Measurements from ENCODE around the gene HSPA1B. TPM values are rescaled to one million over a fixed set of nuclear protein-coding genes. Genes with fewer than 3 reads are reported as not detected.

The HSPA1B gene
- total RNA-seq, 1 experiment from 2014 or later, result 214 TPM

DNA sequence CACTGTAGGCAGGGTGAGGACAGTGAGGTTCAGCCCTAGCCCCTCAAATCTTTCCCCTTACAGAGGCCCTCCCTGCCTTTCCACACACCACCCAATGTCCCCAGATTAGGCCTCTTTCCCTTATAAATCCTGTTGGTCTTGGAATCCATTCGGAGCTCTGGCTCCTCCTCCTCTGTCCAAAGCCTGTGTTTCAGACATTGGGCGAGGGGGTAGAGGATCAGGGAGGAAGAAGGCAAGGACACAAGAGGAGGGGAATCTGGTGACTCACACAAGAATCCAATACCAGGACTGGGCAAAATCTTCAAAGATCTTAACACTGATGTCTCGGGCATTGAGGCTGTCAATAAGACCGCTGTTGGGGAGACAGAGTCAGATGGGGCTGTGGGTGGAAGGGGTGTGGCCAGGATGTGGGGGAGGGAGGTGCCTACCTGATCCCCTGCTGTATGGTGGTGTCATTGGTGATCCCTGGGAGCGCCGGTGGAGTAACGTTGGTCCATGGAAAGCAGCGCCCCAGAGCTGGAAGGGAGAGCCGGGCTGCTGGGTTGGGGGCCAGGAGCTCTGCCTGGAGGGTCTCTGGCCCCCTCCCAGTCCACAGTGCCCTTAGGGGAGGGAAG is 43.6 kb downstream of the HSPA1B start:
- DNase-seq (ENCODE audit: low read depth, low spot score) (no peak), ATAC-seq (peak; percentile 28; the same call in 1 of the 2 replicates)
- H3K9me3 ChIP-seq (ENCODE audit: control insufficient read depth in 1 of 2, insufficient read depth in 1 of 2, low read depth in 1 of 2, low read length in 2 of 2), result no peaks in the 10 kb centered on the region
- no peaks in the 10 kb centered on the region for H3K27me3 ChIP-seq (ENCODE audit: insufficient read depth, low read length)
- no TSS peak for BruUV-seq (replicated peaks)
- no peak overlapping the region for H2AFZ ChIP-seq (ENCODE audit: low read depth, low read length, poor library complexity, severe bottlenecking)
- no peak overlapping the region for H3K4me2 ChIP-seq (ENCODE audit: low read length)
- no peak overlapping the region for H3K27ac ChIP-seq (ENCODE audit: low read depth, low read length)
- no peaks in the 10 kb centered on the region for H3K9me2 ChIP-seq (ENCODE audit: insufficient read depth)
- no peak for TF ChIP-seq EZH2phosphoT487 (IDR thresholded peaks at IDR 0.05; ENCODE audit: borderline replicate concordance)
- no peak for TF ChIP-seq FOSL1 (IDR thresholded peaks at IDR 0.05; ENCODE audit: low read depth)
- TF ChIP-seq SP1 (IDR thresholded peaks at IDR 0.05; ENCODE audit: low read depth), result no peak
- no peak for TF ChIP-seq CTCF (IDR thresholded peaks at IDR 0.05 in 2 of 3, conservative IDR thresholded peaks at IDR 0.05 in 1 of 3; ENCODE audit: borderline replicate concordance in 1 of 3, insufficient read depth in 1 of 3, low read depth in 2 of 3, low read length in 2 of 3)
- no peak for TF ChIP-seq ZBTB33 (IDR thresholded peaks at IDR 0.05; ENCODE audit: extremely low read depth, insufficient replicate concordance, low read length)
- no peak for TF ChIP-seq ZFX (IDR thresholded peaks at IDR 0.05)
- TF ChIP-seq EZH2 (IDR thresholded peaks at IDR 0.05), result no peak
- no peak for TF ChIP-seq CBX3 (IDR thresholded peaks at IDR 0.05; ENCODE audit: low read depth)
- TF ChIP-seq, protein P1, sequence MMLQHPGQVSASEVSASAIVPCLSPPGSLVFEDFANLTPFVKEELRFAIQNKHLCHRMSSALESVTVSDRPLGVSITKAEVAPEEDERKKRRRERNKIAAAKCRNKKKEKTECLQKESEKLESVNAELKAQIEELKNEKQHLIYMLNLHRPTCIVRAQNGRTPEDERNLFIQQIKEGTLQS (IDR thresholded peaks at IDR 0.05), result no peak
- no peak for TF ChIP-seq MAX (IDR thresholded peaks at IDR 0.05)
- no peak for TF ChIP-seq EGR1 (IDR thresholded peaks at IDR 0.05; ENCODE audit: low read depth)
- no peak for TF ChIP-seq SIN3A (IDR thresholded peaks at IDR 0.05; ENCODE audit: low read depth)
- H3K4me1 ChIP-seq (ENCODE audit: control insufficient read depth in 1 of 2, insufficient read depth in 2 of 2, low read length in 2 of 2), result peaks cover 6 to 9% of the 10 kb centered on the region in 2 experiments; a peak in 3 of 4 replicates
- no peaks in the 10 kb centered on the region for H4K20me1 ChIP-seq (ENCODE audit: insufficient read depth)
- no peak overlapping the region for H3K9ac ChIP-seq (ENCODE audit: low read length)
- no peaks in the 10 kb centered on the region for H3K79me2 ChIP-seq (ENCODE audit: insufficient read depth, low read length)
- ChIA-PET CTCF (no interaction called here), POLR2A (interaction anchor here (1.4 kb wide), 1 partner anchor 9 kb away, joined by 3 read pairs; the partner anchor contains the start of gene NEU1), RAD21 (ENCODE audit: low non-redundant PET in 1 of 2, low total read pairs in 2 of 2, uncharacterized antibody in 2 of 2, unreplicated experiment in 2 of 2) (no interaction called here)
- intact Hi-C loops (cut with micrococcal nuclease), result no loop called here
- H3K36me3 ChIP-seq (ENCODE audit: control insufficient read depth in 1 of 2, insufficient read depth in 2 of 2, low read length in 2 of 2), result no peaks in the 10 kb centered on the region
- no peak overlapping the region for H3K4me3 ChIP-seq (replicated peaks in 1 of 2; ENCODE audit: low read depth in 1 of 2, low read length in 2 of 2)
